ENCODE data around the gene ADORA2A.

The ADORA2A gene

DNA sequence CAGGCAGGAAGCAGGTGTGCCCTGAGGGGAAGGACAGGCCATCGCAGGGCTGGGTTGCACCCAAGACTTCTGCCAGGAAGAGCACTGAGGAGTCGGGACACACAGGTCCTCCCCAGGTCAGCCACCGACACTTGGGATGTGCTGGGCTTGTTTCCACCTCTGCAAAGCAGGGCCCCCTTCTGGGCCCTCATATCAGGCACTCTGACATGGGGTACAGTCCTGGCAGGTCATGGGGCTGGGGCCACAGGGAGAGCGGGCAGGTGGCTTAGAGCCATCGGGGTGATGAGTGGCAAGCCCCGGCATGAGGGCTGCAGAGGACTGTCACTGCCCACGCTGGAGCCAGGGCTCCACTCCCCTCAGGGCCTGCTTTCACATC, 7.9 kb upstream of the ADORA2A start:
- no peak for DNase-seq

DNA sequence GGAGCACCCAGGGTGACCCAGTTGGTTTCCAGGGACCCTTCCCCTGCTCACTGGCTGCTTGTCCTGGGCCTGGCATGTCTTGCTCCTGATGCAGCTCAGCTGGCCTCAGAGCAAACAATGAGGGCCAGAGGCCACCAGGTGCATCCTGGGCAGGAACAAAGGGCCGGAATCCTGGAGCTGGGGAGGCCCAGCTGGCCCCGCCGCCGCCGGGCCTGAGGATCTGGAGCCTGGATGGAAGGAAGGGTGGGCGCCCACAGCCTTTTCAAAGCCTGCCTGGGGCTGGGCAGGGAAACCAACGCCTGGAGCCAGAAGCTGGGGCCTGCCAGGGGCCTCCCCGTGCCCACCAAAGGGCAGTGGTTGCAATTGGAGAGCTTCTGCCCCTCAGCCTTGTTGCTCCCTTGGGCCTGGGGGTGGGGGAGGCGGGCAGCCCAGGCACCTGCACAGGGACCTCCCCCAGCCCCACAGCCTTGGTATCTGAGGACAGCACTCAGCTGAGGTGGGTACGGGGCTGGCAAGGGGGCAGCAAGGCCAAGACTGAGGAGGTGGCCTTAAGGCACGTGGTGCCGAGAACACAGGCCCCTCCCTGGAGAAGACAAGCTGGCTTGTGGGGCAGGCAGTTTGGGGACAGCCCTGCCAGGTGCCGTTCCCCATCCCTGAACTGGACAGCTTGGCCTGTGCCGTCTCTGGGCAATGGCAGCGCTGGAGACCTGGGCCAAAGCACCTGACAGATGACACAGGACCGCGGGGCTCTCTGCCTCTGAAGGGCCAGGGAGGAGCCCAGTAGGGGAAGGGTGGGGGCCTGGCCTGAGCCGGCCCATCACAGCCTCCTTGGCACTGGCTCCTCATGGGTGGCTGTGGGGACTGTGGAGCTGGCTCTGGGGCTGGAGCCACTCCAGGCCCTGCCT, 7.1 kb upstream of the ADORA2A start:
- no peak for DNase-seq

DNA sequence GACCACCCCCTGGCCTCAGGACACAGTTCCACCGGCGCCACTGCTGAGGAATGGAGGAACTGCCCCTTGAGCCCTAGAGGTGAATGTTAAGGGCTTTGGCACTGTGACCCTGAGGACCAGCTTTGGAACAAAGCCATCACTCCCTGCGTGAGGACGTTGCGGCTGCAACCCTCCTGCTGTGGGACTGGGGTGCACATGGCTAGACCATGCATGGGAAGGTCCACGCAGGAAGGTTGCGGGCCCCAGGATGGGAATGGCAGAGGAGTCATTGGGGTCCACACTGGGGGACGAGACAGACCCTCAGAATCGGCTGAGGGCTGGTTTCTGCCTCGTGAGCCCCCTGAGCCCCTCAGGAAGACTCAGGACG, 6.4 kb upstream of the ADORA2A start:
- DNase-seq = no peak

DNA sequence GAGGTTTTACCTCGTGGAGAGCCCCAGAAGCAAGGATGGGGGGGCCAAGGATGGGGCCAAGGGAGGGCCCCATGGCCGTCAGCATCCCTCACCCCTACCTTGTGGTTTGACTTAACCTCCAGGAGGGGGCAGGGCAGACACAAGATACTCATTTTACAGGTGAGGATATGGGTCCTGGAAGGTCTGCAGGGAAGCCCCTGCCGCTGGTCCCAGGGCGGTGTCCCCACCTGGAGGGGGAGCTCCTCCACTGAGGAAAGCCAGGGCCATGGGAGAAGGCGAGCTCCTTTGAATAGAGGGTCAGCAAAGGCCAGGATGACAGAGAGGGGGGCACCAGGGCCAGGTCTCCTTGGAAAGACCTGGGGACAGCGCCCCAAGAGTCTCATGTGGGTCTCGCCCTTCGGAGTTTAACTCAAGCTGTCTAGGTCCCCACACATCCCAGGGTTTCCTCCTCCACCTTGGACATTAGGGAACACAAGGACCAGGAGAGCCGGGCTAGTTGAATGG, 5.9 kb upstream of the ADORA2A start:
- DNase-seq = peak; percentile 62

DNA sequence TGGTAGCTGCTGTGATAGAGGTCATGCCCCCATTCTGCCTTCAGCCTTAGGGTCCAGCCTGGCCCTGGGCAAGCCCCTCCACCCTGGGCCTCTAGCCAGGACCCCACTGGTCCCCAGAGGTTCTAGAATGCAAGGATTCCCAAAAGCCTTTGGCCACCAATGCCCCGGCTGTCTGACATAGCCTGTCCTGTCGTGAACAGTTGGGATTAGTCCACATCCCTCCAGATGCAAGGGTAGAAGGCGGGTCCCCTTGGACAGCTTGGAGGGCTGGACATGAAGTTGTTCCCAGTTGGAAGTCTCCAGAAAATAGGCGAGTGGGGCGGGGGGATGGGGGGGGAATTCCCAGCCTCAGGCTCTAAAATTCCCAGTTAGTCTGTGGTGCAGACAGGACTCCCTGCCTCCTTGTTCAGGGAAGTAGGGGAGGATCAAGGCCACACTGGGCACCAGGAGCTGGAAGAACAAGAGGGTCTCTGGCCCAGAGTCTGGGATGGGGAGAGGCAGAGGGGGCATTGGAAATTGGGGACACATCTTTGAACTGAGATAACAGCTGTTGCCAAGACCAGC, 5.2 kb upstream of the ADORA2A start:
- DNase-seq = no peak

DNA sequence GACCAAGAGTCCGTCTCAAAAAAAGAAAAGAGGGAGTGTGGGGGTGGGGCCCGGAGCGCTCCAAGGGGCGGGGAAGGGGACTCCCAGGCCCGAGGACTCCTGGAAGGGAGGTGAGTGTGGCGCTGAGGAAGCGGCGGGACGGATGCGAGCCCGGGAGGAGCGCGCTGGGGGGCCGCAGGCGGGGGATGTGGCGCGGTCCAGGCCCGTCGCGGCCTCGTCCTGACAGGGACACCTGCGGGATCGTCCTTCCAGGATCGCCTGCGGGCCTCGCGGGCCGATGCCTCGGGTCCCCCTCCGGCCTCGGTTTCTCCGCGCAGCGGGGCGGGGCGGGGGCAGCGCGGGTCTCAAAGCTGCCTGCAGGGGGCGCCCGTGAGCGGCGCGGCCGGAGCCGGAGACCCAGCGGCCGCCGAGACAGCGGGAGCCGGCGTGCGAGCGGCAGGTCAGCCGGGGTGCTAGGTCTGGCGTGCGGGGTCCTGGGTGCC, 3.8 kb upstream of the ADORA2A start:
- peak; percentile 70 for DNase-seq

DNA sequence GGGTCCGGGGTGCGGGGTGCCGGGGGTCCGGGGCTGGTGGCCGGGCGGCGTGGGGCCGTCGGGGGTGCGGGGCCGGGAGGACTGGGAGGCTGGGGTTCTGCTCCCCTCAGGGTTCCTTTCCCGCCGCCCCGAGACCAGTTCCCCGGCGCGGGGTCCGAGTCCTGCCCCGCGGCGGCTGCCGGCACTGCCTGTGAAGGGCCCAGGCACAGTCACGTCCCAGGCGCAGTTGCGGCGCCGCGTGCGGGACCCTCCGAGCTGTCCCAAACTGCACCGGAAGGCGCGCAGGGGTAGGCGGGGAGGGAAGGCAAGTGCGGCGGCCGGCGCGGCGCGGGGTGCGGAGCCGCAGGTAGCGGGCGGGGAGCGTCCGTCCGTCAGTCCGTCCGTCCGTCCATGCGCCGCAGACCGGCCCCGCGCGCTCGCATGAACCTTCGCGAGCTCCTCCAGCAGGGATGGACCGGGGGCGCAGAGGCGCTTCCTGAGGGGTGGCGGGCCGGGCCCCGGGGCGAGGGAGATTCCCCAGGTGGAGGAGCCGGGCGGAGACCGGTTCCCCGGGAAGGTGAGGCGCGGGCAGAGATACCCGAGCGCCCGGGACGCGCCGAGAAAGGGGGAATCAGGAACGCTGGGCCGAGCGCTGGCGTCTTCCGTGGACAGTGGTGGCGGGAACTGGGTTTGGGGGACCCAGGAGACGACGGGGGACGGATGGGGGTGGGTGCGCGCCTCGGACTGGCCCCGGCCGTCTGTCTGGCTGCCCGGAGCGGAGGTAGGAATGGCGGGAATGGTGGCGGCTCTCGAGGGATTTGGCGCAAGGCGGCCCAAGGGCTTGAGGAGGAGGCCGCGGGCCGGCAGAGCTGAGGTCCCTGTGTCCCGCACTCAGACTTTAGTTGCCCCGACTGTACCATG, 3.1 kb upstream of the ADORA2A start:
- peak; percentile 66 for DNase-seq

DNA sequence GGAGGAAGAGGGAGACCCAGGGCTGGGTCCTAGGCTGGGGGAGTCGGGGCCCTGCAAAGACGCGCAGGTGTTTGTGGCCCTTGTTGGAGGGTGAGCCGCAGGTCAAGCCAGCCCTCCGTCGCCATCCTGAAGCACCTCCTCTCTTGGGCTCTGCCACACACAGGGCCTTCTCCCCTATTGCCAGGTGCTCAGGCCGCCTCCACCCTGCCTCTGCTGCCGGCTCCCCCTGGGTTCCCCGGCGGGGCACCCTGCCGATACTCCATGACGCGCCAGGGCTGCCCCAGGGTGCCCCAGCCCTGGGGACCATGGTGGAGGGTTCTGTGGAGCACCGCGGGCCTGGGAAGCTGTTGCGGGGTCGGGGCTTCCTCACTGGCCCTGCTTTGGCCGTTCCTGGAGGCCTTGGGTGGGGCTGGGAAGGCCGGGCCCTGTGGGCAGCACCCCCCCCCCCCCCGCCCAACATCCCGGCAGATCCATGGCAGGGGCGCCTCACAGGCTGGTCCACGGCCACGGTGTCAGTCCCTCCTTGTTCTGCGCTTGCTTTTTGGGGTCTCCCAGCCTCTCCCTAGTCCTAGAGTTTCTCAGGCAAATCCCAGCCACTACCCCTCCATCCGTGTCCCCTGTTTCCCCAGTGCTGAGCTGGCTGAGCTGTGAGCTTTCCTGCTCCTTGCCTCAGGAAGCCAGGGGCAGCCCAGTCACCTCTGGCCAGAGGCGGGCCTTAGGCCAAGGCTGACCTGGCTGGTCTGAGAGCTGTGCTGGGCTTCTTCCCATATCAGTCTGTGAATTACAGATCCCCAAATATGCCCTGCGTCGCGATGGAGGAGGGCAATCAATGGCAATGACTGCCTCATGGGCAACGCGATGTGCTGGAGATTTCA, 2.3 kb upstream of the ADORA2A start:
- no peak for DNase-seq

DNA sequence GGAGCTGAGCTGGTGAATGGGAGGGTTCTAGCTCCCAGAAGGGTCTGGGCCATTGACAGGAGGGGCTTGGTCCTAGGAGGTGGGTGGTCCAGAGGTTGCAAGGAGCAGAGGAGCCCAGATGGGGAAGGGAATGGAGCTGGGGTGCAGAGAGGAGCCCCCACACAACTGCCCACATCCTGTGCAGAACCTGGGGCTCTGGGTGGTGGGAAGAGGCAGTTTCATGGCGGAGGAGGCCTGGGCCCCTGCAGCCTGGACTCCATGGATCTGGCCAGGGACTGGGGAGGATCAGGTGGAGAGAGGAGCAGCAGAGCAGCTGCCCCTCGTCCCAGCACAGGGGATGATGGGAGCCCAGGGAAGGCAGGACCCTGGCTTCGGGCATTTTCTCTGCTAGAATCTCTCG, 963 bp upstream of the ADORA2A start:
- peak; percentile 29 for DNase-seq

DNA sequence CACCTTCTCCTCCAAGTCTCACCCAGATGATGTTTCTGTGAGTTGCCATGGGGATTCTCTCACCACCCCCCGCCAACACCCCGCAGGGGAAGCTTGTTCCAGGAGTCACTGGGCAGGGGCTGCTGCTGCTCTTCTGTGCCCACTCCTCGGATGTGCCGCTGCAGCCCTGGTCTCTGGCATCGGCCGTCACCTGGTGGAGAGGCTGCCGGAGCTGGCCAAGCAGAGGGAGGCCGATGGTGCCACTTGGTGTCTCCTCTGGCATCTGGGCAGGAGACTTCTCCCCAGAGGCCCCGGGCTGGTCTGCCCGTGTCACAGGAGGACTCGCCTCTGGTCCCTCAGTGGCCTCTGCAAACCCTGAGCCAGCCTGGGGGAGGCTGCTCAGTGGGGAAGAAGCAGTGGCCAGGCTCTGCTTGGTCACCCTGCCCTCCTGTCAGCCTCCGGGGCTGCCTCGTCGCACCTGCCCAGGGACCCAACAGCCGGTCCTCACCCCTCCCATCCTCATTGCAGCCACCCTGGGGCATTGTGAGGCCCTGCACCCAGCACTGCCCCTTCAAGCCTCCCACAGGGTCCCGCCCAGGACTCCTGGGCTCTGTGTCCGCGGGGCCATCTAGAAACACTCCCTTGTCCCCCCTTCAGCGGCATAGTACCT, 424 bp upstream of the ADORA2A start:
- DNase-seq = no peak

DNA sequence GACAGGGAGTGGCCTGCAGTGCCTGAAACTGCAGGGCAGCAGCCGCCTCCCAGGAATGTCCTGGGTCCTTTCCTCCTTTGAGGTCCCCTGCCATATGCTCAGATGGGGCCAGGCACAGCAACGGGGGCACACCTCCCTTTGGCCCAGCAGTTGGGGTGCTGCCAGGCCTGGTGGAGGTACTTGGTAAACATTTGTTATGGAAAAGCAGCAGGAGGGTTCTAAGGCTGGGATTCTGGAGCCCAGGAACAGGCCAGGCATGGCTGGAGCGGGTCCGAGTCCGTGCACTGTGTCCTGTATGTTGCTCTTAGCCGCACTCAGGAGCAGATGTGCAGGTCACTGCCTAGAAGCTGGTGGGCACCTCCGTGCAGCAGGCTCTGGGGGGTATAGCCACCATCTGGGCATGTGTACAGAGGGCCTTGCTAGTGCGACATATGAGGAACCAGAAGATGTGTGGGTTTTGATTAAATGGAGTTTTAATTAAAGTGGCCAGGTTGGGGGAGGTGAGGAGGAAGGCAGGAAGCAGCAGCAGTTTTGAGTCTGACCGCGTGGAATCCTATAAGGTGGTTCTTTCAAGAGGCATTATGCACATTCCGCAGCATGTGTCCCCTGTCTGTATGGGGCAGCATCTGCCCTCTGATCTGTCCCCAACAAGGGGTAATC, 1.5 kb downstream of the ADORA2A start:
- no peak for DNase-seq

DNA sequence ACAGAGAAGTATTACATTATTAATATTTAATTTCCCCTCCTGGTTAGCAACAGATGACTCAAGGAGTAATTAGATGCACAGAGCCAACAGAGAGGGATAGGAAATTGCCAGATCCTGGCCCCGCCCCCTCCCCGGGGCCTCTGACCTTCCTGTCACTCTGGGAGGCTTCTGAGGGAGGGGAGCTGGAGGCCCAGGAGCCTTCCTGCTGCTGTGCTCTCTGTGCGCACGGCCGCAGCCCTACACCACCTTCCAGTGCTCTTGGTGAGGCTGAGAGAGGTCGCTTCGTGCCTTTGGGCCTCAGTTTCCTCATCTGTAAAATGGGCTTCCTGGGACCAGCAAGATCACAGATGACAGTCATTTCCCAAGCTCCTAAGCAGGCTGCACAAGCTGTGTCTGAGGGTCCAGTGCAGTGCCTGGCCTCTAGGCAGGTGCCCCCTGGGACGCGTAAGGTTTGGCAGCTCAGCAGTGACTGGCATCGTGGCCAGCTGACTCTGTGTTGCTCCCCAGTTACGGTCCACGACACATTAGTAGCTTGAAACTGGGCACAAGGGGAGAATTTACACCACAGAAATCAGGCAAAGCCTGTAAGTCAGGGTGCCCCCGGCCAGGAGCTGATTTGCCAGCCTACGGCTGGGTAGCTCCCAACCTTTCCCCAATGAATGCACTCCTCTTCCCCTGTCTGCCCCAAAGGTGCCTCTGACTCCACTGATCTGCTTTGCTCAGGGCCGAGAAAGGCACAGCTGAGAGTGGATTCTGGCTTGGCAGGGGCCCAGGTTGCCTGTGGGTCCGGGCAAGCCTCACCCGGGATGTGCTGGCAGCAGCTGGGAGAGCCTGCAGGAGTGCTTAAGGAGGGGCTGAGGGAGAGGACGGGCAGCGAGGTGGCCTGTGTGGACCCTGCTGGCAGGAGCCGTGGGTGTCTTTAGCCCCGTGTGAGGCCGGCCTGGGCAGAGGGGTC, 2.3 kb downstream of the ADORA2A start:
- peak; percentile 86 for DNase-seq

DNA sequence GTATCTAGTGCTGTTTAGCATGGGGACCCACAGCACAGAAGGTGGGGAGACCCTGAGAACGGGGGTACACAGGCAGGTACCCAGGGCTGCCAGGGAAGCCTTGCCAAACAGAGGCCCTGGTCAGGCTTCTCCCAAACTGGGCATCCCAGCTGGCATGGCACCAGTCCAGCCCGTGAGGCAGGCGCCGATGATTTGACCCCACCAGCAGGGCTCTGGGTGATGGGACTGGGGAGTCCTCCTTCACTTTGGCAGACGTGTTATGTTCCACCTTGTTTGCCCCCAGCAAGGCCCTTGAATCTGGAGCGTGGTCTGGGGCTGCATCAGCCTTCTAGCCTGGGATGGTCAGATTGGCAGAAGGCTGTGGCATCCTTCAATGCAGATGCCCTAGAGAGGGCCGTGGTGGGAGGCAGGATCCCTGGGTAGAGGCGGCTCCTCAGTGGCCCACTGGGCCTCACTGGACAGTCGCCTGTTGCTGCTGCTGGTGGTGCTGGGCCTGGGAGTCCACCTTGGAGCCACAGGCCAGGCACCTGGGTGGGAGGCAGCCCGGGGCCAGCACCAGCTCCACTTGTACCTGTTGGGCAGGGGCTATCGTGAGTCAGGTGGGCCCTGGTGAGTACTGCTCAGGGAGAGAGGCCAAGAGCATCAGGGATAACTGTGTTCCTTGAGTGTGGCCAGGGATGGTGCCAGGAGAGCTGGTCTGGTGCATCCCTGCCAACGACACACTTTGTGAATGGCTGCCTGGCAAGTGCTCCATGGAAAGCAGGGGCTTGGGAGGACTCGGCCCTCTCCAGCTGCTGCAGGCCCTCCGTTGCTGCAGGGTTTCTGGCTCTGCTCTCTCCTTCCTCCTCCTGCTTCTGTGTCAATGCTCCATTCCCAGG, 3.3 kb downstream of the ADORA2A start:
- no peak for DNase-seq

DNA sequence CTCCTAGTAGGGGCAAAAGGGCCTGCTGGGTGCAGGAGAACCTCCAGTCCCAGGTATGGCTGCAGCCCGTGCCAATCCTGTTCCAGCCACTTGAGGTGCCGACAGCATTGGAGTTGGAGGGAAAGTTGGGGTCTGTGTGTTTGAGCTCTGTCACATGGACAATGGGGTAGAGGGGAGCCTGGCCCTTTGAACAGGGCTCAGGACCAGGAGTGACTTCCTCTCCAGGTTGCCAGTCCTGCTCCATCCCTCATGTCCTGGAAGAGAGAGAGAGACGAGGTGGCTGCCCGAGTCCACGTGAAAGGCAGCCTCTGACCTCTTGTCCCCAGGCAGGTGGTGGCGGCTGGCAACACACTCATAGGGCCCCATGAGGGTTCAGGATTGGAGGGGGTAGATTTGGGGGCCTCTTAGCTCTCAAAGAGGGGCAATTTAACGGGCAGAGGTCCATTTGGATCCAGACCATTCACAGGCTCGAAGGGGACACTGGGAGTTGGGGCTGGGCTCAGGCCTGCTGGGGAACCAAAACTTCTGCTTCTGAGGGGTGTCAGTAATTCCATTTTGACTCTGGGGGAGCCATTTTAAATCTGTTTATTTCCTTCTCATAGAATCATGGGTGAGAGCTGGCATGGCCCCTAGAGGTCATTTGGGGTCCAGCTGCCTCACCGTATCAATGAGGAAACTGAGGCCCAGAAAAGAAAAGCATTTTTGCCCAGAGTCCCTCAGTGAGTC, 4.1 kb downstream of the ADORA2A start:
- no peak for DNase-seq

DNA sequence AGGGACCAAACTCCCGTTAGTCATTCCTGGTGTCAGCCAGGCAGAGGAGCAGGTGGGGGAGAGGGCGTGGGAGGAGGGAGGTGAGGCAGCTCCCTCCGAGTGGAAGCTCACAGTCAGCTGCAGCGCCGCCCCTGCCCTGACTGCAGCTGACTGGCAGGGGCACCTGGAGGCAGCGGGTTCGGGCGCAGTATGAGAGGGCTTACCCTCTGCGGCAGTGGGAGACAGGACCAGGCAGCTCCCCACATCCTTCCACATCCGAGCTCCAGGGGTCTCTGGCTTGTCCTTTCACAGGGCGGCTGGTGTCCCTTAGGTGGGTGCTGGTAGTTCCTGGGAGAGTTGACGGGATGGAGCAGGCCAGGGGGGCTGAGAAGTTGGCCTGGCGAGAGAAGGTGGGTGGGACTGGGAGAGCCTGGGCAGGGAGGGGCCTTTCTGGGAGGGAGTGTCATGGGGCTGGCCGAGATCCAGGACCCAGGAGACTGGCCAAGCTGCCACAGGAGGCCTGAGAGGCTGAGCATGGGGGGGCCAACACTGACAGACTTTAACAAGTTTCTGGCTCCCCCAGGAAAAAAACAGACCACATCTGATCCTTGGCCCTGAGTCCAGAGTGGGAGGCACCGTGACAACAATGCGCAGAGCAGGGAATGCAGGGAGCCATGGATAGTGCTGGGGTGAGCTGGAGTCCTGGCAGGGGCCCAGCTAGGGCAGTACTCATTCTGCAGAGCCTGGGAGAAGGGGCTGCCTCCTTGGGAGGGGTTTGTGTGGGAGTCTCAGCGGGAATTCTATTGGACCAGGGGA, 4.9 kb downstream of the ADORA2A start:
- peak; percentile 32 for DNase-seq

DNA sequence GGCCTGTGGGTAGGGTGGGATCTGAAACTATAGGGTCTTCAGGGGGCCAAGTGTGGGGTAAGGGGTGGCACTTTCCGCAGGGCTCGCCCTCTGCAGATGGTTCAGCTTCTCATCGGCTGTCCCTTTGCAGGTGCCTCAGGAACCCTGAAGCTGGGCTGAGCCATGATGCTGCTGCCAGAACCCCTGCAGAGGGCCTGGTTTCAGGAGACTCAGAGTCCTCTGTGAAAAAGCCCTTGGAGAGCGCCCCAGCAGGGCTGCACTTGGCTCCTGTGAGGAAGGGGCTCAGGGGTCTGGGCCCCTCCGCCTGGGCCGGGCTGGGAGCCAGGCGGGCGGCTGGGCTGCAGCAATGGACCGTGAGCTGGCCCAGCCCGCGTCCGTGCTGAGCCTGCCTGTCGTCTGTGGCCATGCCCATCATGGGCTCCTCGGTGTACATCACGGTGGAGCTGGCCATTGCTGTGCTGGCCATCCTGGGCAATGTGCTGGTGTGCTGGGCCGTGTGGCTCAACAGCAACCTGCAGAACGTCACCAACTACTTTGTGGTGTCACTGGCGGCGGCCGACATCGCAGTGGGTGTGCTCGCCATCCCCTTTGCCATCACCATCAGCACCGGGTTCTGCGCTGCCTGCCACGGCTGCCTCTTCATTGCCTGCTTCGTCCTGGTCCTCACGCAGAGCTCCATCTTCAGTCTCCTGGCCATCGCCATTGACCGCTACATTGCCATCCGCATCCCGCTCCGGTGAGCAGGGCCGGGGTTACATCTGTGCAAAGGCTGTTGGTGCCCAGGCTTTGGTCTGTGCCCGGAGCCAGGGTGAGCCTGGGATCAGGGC, 5.8 kb downstream of the ADORA2A start:
- DNase-seq = no peak
